Lower lobe of right lung (tissue), 2 donors: Measurements from ENCODE around the gene P2RY6. TPM values are rescaled to one million over a fixed set of nuclear protein-coding genes. Genes with fewer than 3 reads are reported as not detected.

Source experiments
- ATAC-seq, 2 donors: fragments of 200-7000 bp; cut with Tn5 transposase; one replicate each; pipeline ENCODE4 v1.9.1; 2020 to 2022; ENCODE audit warnings: mild to moderate bottlenecking in 2 of 2, moderate library complexity in 2 of 2
- DNase-seq: peaks from one replicate; pipeline ENCODE4 v3.0.0-alpha.2; 2020
- H3K27ac ChIP-seq: fragments of 200-600 bp; one replicate; pipeline ENCODE4 v1.8.0; 2022
- H3K27me3 ChIP-seq: fragments of 200-600 bp; one replicate; pipeline ENCODE4 v1.8.0; 2022; ENCODE audit warnings: low read depth
- H3K36me3 ChIP-seq: fragments of 200-600 bp; one replicate; pipeline ENCODE4 v1.8.0; 2022; ENCODE audit warnings: mild to moderate bottlenecking
- H3K4me1 ChIP-seq: fragments of 200-600 bp; one replicate; pipeline ENCODE4 v1.8.0; 2022
- H3K4me3 ChIP-seq: fragments of 200-600 bp; one replicate; pipeline ENCODE4 v1.8.0; 2022; ENCODE audit warnings: mild to moderate bottlenecking
- H3K9me3 ChIP-seq: fragments of 200-600 bp; one replicate; pipeline ENCODE4 v1.8.0; 2022
- CTCF ChIP-seq: fragments of 200-600 bp; IDR thresholded peaks from one replicate; pipeline ENCODE4 v1.8.0; 2022; ENCODE audit warnings: antibody characterized with exemption, mild to moderate bottlenecking
- intact Hi-C: fragments of 100-400 bp; cut with DNase I; formaldehyde crosslinking; loops from one replicate; pipeline ENCODE4 v1.11.0; 2022
- total RNA-seq: library from RNA; stranded (reverse); fragmentation: NEBNext Ultra II Directional; extraction: Animal tissue kit (Norgen Biotek cat#: 25700); gene quantifications from one replicate; pipeline ENCODE4 v1.2.1, GENCODE V29; 2021
- donor health status: DM: no; HTN: yes; CAD: no; lungs with severe emphysema.

P2RY6 gene
- total RNA-seq, 1 donor from 2014 or later = 3.6 TPM

GRCh38 chr11:73241300-73241699 lies 30.8 kb upstream of the P2RY6 start:
- Histone ChIP-seq H3K27me3 (no peaks in the 10 kb centered on the region), H3K27ac (no peak overlapping the region), H3K4me1 (peaks cover 24% of the 10 kb centered on the region), H3K4me3 (no peak overlapping the region), H3K9me3 (no peaks in the 10 kb centered on the region), H3K36me3 (no peaks in the 10 kb centered on the region)
- DNase-seq (no peak), ATAC-seq (no peak)
- intact Hi-C loops = no loop called here
- TF ChIP-seq CTCF = no peak

- ATAC-seq = peak; percentile 84 to 90
- intact Hi-C loops = no loop called here
- peak; percentile 88 for TF ChIP-seq CTCF
- Histone ChIP-seq H3K27me3 (no peaks in the 10 kb centered on the region), H3K4me1 (peaks cover 20% of the 10 kb centered on the region), H3K36me3 (no peaks in the 10 kb centered on the region), H3K4me3 (peak overlapping the region; percentile 21), H3K9me3 (no peaks in the 10 kb centered on the region), H3K27ac (no peak overlapping the region)
- peak; percentile 77 for DNase-seq
Observed at GRCh38 chr11:73242251-73243092, 29.7 kb upstream of the P2RY6 start.

GRCh38 chr11:73243093-73243485 lies 29.0 kb upstream of the P2RY6 start:
- DNase-seq = no peak
- no peaks in the 10 kb centered on the region for H3K27me3 ChIP-seq
- H3K4me1 ChIP-seq = peaks cover 20% of the 10 kb centered on the region
- H3K36me3 ChIP-seq = no peaks in the 10 kb centered on the region
- TF ChIP-seq CTCF = no peak
- no peaks in the 10 kb centered on the region for H3K9me3 ChIP-seq
- intact Hi-C loops = no loop called here
- no peak for ATAC-seq
- no peak overlapping the region for H3K4me3 ChIP-seq
- H3K27ac ChIP-seq = no peak overlapping the region

GRCh38 chr11:73244589-73245240 lies 27.4 kb upstream of the P2RY6 start:
- Histone ChIP-seq H3K27ac (no peak overlapping the region), H3K4me1 (peaks cover 20% of the 10 kb centered on the region), H3K4me3 (no peak overlapping the region), H3K27me3 (no peaks in the 10 kb centered on the region), H3K36me3 (no peaks in the 10 kb centered on the region), H3K9me3 (no peaks in the 10 kb centered on the region)
- DNase-seq (no peak), ATAC-seq (no peak)
- no peak for TF ChIP-seq CTCF
- intact Hi-C loops = no loop called here

- intact Hi-C loops = no loop called here
- peaks cover 14% of the 10 kb centered on the region for H3K4me1 ChIP-seq
- H3K36me3 ChIP-seq = no peaks in the 10 kb centered on the region
- DNase-seq = no peak
- H3K4me3 ChIP-seq = no peak overlapping the region
- no peak for TF ChIP-seq CTCF
- H3K27me3 ChIP-seq = no peaks in the 10 kb centered on the region
- no peaks in the 10 kb centered on the region for H3K9me3 ChIP-seq
- ATAC-seq = no peak
- no peak overlapping the region for H3K27ac ChIP-seq
Observed at GRCh38 chr11:73245461-73245860, 26.7 kb upstream of the P2RY6 start.
